ENCODE measurements around the gene PNMA1. TPM values are rescaled to one million over a fixed set of nuclear protein-coding genes. Genes with fewer than 3 reads are reported as not detected.
"Not testable (repeated sequence)": the region's sequence is repeated elsewhere in the genome, so short reads cannot be mapped to it uniquely, and the experiment has no call there.

Gene PNMA1
- total RNA-seq, 1 donor from 2014 or later, result 29.7 TPM

DNA sequence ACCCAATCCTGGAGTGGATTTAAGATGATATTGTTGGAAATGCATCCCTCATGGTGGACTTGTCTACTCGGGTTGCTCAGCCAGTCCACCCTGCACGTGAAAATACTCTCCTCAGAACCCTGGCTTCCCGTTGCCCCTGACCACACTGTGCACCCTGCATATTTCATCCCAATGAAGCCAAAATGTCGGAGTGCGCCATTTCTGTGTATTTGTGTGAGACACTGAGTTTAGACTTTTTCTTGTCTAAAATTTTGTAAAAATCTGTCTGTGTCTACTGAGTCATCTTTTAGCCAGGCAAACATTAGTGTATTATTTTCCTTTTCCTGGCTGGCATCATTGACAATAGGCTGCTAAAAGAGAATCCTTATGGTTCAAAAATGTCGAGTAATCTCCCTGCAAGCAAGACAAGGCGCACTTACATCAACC, 485 bp upstream of the PNMA1 start:
- intact Hi-C loops (cut with micrococcal nuclease), result loop anchor here (1.0 to 5.0 kb wide), 8 partner anchors 14 to 577 kb away; partner anchors contain the start of genes ACOT2, ALDH6A1, BBOF1 and ENTPD5
- Mint-ChIP-seq H3K4me3 (peak overlapping the region; percentile 67), H3K27me3 (ENCODE audit: insufficient read depth) (no peaks in the 10 kb centered on the region), H3K36me3 (ENCODE audit: low read depth) (peaks cover 31% of the 10 kb centered on the region), H3K4me1 (ENCODE audit: low read depth) (peaks cover 30% of the 10 kb centered on the region), H3K9me3 (no peaks in the 10 kb centered on the region), H3K27ac (peak overlapping the region; percentile 54)
- no peak for DNase-seq (ENCODE audit: low spot score)

DNA sequence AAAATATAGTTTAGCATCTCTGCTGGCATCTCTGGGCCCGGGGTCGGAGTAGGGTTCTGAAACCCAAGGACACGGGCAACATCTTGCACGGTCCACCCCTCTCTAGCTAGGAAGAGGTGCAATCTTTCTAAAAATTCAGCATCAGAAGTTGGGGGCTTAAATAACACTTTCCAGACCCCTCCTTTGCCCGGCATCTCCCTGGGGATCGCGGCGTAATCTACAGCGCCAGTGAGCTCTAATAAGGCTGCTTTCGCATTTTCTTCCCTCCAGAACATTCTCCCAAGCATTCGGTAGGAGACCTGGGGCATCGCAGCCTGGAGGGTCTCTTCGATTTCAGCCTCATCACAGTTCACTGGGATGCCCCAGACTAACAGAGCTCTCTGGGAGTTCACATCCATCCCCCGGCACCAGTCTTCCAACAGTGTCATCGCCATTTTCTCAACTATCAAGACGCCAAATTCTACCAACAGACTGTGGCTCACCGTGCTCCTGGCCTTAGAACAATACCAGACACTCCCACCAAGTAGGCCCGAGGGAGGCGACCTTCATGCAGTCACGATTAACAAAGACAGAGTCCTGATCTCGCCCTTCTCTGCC, 880 bp downstream of the PNMA1 start:
- Mint-ChIP-seq H3K27ac (peak overlapping the region; percentile 92), H3K4me3 (peak overlapping the region; percentile 87), H3K9me3 (no peaks in the 10 kb centered on the region), H3K27me3 (ENCODE audit: insufficient read depth) (no peaks in the 10 kb centered on the region), H3K36me3 (ENCODE audit: low read depth) (peaks cover 27% of the 10 kb centered on the region), H3K4me1 (ENCODE audit: low read depth) (peaks cover 30% of the 10 kb centered on the region)
- intact Hi-C loops (cut with micrococcal nuclease), result loop anchor here (1.0 to 5.0 kb wide), 6 partner anchors 28 to 576 kb away; partner anchors contain the start of genes ACOT2, BBOF1, ENTPD5 and PSEN1
- no peak for DNase-seq (ENCODE audit: low spot score)

DNA sequence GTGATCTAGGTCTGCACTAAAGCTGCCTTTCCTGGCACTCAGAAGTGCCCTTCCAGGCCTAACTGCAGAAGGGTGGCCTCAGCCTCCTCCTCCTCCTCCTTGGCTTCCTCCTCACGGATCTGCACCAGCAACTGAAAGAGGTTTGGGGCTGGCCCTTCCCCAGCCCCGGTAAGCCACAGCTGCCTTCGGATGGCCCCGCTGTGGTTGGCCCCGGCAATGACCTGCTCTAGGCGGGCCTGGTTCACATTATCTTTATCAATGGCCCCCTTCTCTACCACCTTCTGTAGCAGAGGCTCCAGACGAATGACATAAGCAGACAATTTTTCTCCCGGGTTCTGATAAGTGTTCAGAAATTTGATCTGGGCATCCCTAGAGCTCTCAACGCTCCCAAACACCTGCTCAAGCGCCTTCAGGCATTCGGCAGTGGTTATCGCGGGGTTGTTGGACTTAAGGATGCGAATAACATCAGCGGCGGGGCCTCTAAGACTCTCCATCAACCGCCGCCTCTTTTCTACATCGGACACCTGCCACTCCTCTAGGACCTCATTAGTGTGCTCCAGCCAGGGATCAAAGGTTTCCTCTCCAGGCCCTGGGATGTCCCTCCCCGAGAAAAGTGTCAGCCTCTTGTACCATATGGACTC, 1.5 kb downstream of the PNMA1 start:
- H3K4me3 Mint-ChIP-seq, result peak overlapping the region; percentile 87
- peak; percentile 21 for DNase-seq (ENCODE audit: low spot score)
- peaks cover 30% of the 10 kb centered on the region for H3K4me1 Mint-ChIP-seq (ENCODE audit: low read depth)
- H3K27me3 Mint-ChIP-seq (ENCODE audit: insufficient read depth), result no peaks in the 10 kb centered on the region
- H3K36me3 Mint-ChIP-seq (ENCODE audit: low read depth), result peaks cover 22% of the 10 kb centered on the region
- intact Hi-C loops (cut with micrococcal nuclease), result loop anchor here (1.0 to 5.0 kb wide), 9 partner anchors 12 to 575 kb away; partner anchors contain the start of genes ACOT2, BBOF1, ENTPD5 and PSEN1
- no peaks in the 10 kb centered on the region for H3K9me3 Mint-ChIP-seq
- peak overlapping the region; percentile 92 for H3K27ac Mint-ChIP-seq

DNA sequence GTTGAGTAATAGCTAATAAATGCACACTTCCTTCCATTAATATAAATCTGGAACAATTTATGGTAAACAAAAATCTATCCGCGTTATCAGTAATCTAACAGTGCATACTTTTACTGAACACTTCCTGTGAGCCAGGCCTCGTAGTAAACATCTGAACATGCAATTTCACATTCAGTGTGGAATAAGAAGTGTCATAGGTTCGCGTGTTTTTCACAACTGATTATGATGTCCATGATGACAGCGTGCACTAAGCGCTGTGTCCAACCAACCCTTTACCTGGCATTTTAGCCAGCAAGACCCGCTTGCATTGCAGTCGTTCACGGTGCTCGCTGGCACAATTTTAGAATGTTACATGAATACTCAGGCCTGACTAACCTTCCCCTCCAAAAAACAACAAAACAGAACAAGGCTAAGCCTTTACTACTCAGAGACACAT, 2.1 kb downstream of the PNMA1 start:
- no peak for DNase-seq (ENCODE audit: low spot score)
- Mint-ChIP-seq H3K4me3 (peak overlapping the region; percentile 87), H3K27me3 (ENCODE audit: insufficient read depth) (no peaks in the 10 kb centered on the region), H3K4me1 (ENCODE audit: low read depth) (peaks cover 30% of the 10 kb centered on the region), H3K9me3 (no peaks in the 10 kb centered on the region), H3K36me3 (ENCODE audit: low read depth) (peaks cover 19% of the 10 kb centered on the region), H3K27ac (peak overlapping the region; percentile 92)
- intact Hi-C loops (cut with micrococcal nuclease), result loop anchor here (1.0 to 5.0 kb wide), 8 partner anchors 12 to 575 kb away; partner anchors contain the start of genes ACOT2, BBOF1, ENTPD5 and PSEN1

DNA sequence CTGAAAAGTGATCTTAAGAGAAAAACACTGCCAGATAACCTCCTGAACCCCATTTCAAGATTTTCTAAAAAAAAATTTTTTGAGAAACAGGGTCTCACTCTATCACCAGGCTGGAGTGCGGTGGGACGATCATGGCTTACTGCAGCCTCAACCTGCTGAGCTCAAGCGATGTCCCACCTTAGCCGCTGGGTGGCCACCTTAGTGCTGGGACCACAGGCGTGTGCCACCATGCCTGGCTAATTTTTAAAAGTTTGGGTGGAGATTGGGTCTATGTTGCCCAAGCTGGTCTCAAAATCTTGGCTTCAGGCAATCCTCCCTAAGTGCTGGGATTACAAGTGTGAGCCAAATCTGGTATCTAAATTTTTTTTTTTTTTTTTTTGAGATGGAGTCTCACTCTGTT, 3.4 kb downstream of the PNMA1 start:
- Mint-ChIP-seq H3K27ac (no peak overlapping the region), H3K9me3 (no peaks in the 10 kb centered on the region), H3K4me1 (ENCODE audit: low read depth) (peaks cover 30% of the 10 kb centered on the region), H3K36me3 (ENCODE audit: low read depth) (peaks cover 16% of the 10 kb centered on the region), H3K4me3 (no peak overlapping the region), H3K27me3 (ENCODE audit: insufficient read depth) (no peaks in the 10 kb centered on the region)
- intact Hi-C loops (cut with micrococcal nuclease), result loop anchor here (5.0 kb wide), 4 partner anchors 143 to 573 kb away; partner anchors contain the start of genes ACOT2, BBOF1, ENTPD5 and PSEN1
- DNase-seq (ENCODE audit: low spot score), result no peak

DNA sequence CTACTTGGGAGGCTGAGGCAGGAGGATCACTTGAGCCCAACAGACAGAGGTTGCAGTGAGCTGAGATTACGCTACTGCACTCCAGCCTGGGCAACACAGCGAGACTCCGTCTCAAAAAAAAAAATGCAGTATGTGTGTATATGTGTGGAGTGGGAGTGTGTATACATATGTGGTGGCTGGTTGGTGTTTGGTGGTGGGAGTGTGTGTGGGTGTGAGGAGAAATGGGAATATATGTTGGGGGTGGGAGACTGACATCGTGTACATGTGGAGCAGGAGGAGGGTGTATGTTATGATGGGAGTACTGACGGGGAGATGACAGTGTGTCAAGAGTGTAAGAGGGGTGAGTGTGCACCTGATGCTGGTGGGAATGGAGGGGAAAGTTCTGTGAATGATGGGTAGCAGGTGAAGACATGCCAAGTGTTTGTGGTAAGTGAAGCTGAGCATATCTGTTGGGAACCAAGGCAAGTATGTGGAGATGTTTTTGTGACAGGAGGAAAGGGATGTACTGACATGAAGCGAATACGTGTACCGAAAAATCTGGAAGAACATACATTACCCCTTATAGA, 4.2 kb downstream of the PNMA1 start:
- Mint-ChIP-seq H3K27ac (no peak overlapping the region), H3K4me3 (peak overlapping the region; percentile 12), H3K4me1 (ENCODE audit: low read depth) (peaks cover 30% of the 10 kb centered on the region), H3K9me3 (no peaks in the 10 kb centered on the region), H3K36me3 (ENCODE audit: low read depth) (peaks cover 14% of the 10 kb centered on the region), H3K27me3 (ENCODE audit: insufficient read depth) (peaks cover 2% of the 10 kb centered on the region)
- DNase-seq (ENCODE audit: low spot score), result no peak
- intact Hi-C loops (cut with micrococcal nuclease), result loop anchor here (5.0 kb wide), 4 partner anchors 143 to 573 kb away; partner anchors contain the start of genes ACOT2, BBOF1, ENTPD5 and PSEN1

DNA sequence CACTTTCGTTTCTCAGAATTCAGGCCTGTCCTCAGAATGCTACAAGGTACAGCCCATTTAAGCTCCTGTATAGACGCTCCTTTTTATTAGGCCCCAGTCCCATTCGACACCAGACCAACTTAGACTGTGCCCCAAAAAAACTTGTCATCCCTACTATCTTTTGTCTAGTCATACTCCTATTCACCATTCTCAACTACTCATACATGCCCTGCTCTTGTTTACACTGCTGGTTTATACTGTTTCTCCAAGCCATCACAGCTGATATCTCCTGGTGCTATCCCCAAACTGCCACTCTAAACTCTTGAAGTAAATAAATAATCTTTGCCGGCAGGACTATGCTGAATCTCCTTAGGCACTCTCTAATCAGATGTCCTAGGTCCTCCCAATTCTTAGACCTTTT, 6.1 kb downstream of the PNMA1 start:
- Mint-ChIP-seq H3K4me1 (ENCODE audit: low read depth) (peaks cover 18% of the 10 kb centered on the region), H3K36me3 (ENCODE audit: low read depth) (peaks cover 12% of the 10 kb centered on the region)
- H3K9me3 Mint-ChIP-seq; H3K4me3 Mint-ChIP-seq; DNase-seq (ENCODE audit: low spot score); intact Hi-C loops (cut with micrococcal nuclease); H3K27me3 Mint-ChIP-seq (ENCODE audit: insufficient read depth); H3K27ac Mint-ChIP-seq: not testable (repeated sequence)

DNA sequence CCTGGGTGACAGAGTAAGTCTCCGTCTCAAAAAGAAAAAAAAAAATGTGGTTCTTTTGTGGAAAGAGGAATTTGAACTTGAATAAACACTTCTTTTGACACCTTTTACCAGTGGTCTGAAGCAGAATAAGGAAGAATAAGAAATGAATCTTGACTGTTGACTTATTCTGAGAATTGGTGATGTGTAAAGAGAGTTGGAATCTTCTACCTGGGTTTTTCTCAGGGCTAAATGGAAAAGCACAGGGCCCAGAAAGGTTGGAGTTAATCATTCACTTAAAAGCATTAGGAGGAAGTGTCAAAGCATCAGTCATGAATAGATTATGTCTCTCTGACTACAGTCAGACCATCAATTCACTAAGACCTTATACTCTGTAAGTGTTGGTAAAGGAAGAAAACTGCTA, 13.9 kb downstream of the PNMA1 start:
- Mint-ChIP-seq H3K27me3 (ENCODE audit: insufficient read depth) (peaks cover 2% of the 10 kb centered on the region), H3K4me3 (no peak overlapping the region), H3K9me3 (no peaks in the 10 kb centered on the region), H3K36me3 (ENCODE audit: low read depth) (no peaks in the 10 kb centered on the region), H3K4me1 (ENCODE audit: low read depth) (peaks cover 41% of the 10 kb centered on the region), H3K27ac (peak overlapping the region; percentile 49)
- intact Hi-C loops (cut with micrococcal nuclease), result loop anchor here (1.0 kb wide), 1 partner anchor 12 kb away; no protein-coding TSS in a partner anchor
- no peak for DNase-seq (ENCODE audit: low spot score)

DNA sequence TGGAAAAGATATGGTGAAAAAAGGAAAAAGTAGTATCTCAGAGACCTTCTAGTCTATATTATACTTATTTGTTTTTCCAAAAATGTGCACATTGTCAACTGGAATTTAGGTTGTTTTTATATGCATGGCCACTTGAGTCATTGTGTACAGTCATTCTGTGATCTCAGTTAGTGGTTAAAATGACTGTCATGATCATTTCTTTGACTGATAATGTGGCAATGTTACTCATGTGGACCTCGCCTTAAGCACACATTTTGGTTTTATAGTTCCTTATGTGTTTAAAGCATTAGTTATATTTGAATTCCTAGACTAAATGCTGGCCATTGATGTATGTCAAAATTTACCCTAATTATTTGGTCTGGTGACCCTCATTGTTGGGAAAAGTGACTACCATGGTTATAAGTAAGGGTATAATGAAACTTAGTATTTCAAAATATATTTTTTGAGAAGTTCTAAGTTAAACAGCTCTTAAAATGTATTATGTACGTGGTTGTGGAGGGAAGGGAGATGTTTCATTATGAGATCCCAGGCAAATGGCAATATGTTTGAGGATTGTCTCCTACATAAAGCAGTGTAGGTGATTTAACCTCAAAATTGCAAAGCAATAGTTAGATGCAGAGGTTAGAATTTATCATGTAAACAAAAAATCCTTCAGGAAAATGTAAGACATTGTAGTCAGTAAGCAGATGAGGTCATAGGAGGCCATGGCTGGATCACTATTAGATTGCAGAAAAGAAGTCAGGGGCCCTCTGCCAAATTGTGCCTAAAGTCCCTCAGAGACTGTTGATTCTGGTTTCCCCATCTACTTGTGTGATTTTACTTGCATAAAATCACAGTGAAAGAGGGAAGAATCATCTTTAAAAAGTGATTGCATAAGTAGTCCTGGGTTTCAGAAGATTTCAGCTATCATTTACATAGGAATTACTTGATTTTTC, 17.5 kb downstream of the PNMA1 start:
- no peak for DNase-seq (ENCODE audit: low spot score)
- Mint-ChIP-seq H3K4me3 (peak overlapping the region; percentile 64), H3K4me1 (ENCODE audit: low read depth) (peaks cover 41% of the 10 kb centered on the region), H3K27me3 (ENCODE audit: insufficient read depth) (no peaks in the 10 kb centered on the region), H3K9me3 (no peaks in the 10 kb centered on the region), H3K27ac (peak overlapping the region; percentile 78), H3K36me3 (ENCODE audit: low read depth) (no peaks in the 10 kb centered on the region)
- intact Hi-C loops (cut with micrococcal nuclease), result loop anchor here (1.0 to 5.0 kb wide), 7 partner anchors 16 to 404 kb away; partner anchors contain the start of gene ACOT2

DNA sequence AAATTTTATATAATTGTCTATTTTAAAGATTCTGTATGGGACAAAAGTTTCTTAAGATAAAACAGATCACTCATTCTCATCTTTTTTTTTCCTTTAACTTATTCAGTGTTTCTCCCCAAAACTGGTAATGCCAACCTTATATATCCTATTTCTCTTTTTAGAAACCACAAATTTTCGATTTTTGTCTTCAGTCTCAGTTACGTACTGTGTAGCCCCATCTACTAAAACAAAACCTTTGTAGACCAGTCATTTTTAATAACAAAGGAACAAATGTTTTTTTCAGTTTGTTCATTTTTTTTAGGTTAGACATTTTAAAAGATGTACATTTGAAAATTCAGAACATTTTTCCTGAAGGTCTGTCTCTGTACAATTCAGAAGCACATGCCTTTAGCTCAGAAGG, 18.2 kb downstream of the PNMA1 start:
- Mint-ChIP-seq H3K4me3 (peak overlapping the region; percentile 64), H3K36me3 (ENCODE audit: low read depth) (no peaks in the 10 kb centered on the region), H3K27me3 (ENCODE audit: insufficient read depth) (no peaks in the 10 kb centered on the region), H3K9me3 (no peaks in the 10 kb centered on the region), H3K4me1 (ENCODE audit: low read depth) (peaks cover 35% of the 10 kb centered on the region), H3K27ac (peak overlapping the region; percentile 78)
- DNase-seq (ENCODE audit: low spot score), result no peak
- intact Hi-C loops (cut with micrococcal nuclease), result loop anchor here (1.0 to 5.0 kb wide), 7 partner anchors 16 to 403 kb away; partner anchors contain the start of gene ACOT2

DNA sequence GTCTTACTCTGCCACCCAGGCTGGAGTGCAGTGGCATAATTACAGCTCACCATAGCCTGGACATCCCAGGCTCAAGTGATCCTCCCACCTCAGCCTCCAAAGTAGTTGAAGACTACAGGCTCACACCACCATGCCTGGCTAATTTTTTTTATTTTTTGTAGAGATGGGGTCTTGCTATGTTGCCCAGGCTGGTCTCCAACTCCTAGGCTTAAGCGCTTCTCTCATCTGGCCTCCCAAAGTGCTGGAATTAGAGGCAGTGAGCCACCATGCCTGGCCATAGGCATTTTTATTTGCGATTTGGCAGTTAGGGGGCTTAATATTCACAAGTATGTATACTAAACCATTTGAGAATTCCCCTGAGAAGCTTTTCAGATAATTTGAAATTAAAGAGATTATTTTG, 19.1 kb downstream of the PNMA1 start:
- no peak for DNase-seq (ENCODE audit: low spot score)
- Mint-ChIP-seq H3K4me3 (no peak overlapping the region), H3K9me3 (no peaks in the 10 kb centered on the region), H3K27ac (no peak overlapping the region), H3K4me1 (ENCODE audit: low read depth) (peaks cover 26% of the 10 kb centered on the region), H3K27me3 (ENCODE audit: insufficient read depth) (no peaks in the 10 kb centered on the region), H3K36me3 (ENCODE audit: low read depth) (peaks cover 1% of the 10 kb centered on the region)
- intact Hi-C loops (cut with micrococcal nuclease), result loop anchor here (5.0 kb wide), 1 partner anchor 48 kb away; no protein-coding TSS in a partner anchor

DNA sequence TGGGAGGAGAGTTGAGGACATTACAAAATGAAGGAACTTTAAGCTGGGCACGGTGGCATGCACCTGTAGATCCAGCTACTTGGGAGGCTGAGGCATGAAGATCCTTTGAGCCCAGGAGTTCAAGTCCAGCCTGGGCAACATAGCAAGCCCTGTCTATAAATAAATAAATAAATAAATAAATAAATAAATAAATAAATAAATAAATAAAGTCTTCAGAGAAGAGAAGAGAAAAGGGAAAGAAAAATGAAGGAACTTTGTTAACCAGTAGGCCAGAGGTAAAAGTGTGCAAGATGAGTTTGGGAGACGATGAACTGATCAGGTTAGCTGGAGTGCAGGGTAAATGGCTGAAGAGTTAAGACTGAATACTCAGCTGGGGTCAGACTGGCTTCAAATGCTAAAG, 20.1 kb downstream of the PNMA1 start:
- Mint-ChIP-seq H3K36me3 (ENCODE audit: low read depth) (peaks cover 5% of the 10 kb centered on the region), H3K4me3 (no peak overlapping the region), H3K27ac (no peak overlapping the region), H3K9me3 (no peaks in the 10 kb centered on the region), H3K27me3 (ENCODE audit: insufficient read depth) (no peaks in the 10 kb centered on the region), H3K4me1 (ENCODE audit: low read depth) (peaks cover 25% of the 10 kb centered on the region)
- DNase-seq (ENCODE audit: low spot score), result no peak
- intact Hi-C loops (cut with micrococcal nuclease), result no loop called here
